Neural progenitor cell (in vitro differentiated cells): ENCODE results near the gene NCOA1.

Source experiments
- EZH2 ChIP-seq: fragments of 200-600 bp; sonication (generic); IDR thresholded peaks from 2 replicates; pipeline ENCODE4 v1.6.1; 2017; ENCODE audit warnings: antibody characterized with exemption, mild to moderate bottlenecking, moderate library complexity
- EZH2phosphoT487 ChIP-seq: fragments of 200-600 bp; sonication (generic); IDR thresholded peaks from 2 replicates; pipeline ENCODE4 v1.6.1; 2017; ENCODE audit warnings: antibody characterized with exemption
- TF ChIP-seq, protein P1 (sequence below): fragments of 200-600 bp; sonication (generic); IDR thresholded peaks from 2 replicates; pipeline ENCODE4 v1.5.1; 2017; ENCODE audit warnings: antibody characterized with exemption, mild to moderate bottlenecking

DNA sequence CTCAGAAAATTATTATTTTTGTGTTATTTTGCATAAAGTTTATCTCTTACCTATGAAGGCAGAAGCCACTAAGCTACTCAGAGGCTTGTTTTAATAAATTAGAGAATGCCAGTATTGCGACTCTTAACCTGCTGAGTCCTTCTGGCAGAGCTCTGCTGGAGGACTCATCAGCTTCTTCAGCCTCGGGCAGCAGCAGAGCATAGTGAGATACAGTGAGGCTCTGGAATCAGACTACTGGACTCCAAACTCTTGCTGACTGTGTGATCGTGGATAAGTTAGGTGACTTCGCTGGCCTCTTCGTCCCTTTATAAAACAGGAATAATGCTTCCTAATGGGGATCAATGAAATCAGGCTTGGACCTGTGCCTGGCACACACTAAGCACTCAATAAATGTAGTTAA lies 300.4 kb downstream of the NCOA1 start:
- TF ChIP-seq, protein P1, sequence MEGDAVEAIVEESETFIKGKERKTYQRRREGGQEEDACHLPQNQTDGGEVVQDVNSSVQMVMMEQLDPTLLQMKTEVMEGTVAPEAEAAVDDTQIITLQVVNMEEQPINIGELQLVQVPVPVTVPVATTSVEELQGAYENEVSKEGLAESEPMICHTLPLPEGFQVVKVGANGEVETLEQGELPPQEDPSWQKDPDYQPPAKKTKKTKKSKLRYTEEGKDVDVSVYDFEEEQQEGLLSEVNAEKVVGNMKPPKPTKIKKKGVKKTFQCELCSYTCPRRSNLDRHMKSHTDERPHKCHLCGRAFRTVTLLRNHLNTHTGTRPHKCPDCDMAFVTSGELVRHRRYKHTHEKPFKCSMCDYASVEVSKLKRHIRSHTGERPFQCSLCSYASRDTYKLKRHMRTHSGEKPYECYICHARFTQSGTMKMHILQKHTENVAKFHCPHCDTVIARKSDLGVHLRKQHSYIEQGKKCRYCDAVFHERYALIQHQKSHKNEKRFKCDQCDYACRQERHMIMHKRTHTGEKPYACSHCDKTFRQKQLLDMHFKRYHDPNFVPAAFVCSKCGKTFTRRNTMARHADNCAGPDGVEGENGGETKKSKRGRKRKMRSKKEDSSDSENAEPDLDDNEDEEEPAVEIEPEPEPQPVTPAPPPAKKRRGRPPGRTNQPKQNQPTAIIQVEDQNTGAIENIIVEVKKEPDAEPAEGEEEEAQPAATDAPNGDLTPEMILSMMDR: no peak
- TF ChIP-seq EZH2phosphoT487 (no peak), EZH2 (no peak)
